K562 (cell line): ENCODE data around the gene SPATA25. TPM values are rescaled to one million over a fixed set of nuclear protein-coding genes. Genes with fewer than 3 reads are reported as not detected.

Experiments
- ESRRA ChIP-seq: fragments of 450-650 bp; IDR thresholded peaks from 2 replicates; pipeline ENCODE4 v1.6.1; 2014; ENCODE audit warnings: low read depth, mild to moderate bottlenecking, moderate library complexity, borderline replicate concordance
- SMARCA5 ChIP-seq: fragments of 450-650 bp; IDR thresholded peaks from 2 replicates; pipeline ENCODE4 v1.6.1; 2016
- ZNF384 ChIP-seq: IDR thresholded peaks from 2 replicates; pipeline ENCODE4 v1.6.1; 2012; ENCODE audit warnings: low read depth, low read length, improper control_type of control experiment
- ZNF436 ChIP-seq: fragments of 250-450, 450-650 bp; sonication (Bioruptor Pico); formaldehyde crosslinking; IDR thresholded peaks from 2 replicates; pipeline ENCODE4 v1.7.0; 2020; ENCODE audit warnings: mild to moderate bottlenecking
- ZNF57 ChIP-seq: fragments of 450-650 bp; formaldehyde crosslinking; IDR thresholded peaks from 2 replicates; pipeline ENCODE4 v1.4.0; 2020; ENCODE audit warnings: mild to moderate bottlenecking, moderate library complexity
- polyA plus RNA-seq, 8 experiments: library from polyadenylated mRNA; depleted of rRNA in 4 of 8; stranded (reverse) in 5 of 8; unstranded in 3 of 8; fragments of >200 nt; fragmentation: Nextera tagmentation in 2 of 8; fragmentation: Illumina TruSeq in 1 of 8; extraction: Ambion mirVana in 2 of 8; extraction: Trizol in 1 of 8; gene quantifications; 2 replicates each; pipeline versions ENCODE4 v1.2.1 to v1.2.3, GENCODE V29; 2011 to 2014; ENCODE audit warnings: inconsistent platforms in 1 of 8, missing spikeins in 1 of 8
- total RNA-seq, 7 experiments: library from RNA; depleted of rRNA in 6 of 7; stranded (reverse); fragments of >200 nt in 6 of 7; fragmentation: Illumina TruSeq in 2 of 7; extraction: Trizol in 2 of 7; gene quantifications; 2 replicates each; pipeline versions ENCODE4 v1.2.1 to v1.2.3, GENCODE V29; 2011 to 2021; ENCODE audit warnings: low replicate concordance in 1 of 7
- TF ChIP-seq, protein P1 (sequence below): IDR thresholded peaks from 3 replicates; pipeline ENCODE4 v1.6.1; 2011; ENCODE audit warnings: borderline replicate concordance, mild to moderate bottlenecking, moderate library complexity; ENCODE audit not compliant: insufficient read length; ENCODE audit errors: extremely low read depth
- TF ChIP-seq, protein P2 (sequence below): fragments of 450-650 bp; IDR thresholded peaks from 2 replicates; pipeline ENCODE4 v1.6.1; 2016; ENCODE audit warnings: mild to moderate bottlenecking

Gene SPATA25
- total and polyA plus RNA-seq, 9 of the 15 experiments (the other 6 are each of a cell fraction or from before 2014, with no cell fraction given), result 0.21 to 0.95 (median 0.53) TPM; not detected in 3

DNA sequence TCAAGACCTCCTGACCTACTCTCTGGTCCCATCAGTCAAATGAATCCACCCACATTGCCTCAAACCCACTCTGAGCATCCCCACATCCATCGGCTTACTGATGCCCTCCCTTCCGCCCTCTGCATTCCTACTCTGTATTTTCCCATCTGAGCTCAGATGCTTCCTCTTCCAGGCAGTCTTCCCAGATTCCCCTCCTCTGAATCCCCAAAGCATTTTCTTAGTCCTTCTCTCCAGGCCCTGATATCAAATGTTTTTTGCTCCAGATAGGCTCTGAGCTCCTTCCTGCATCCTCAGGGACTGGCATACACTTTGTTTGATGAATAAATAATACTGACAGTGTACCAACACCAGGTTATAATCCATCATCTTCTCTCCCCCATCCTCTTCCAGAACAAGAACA is 20.7 kb upstream of the SPATA25 start (continued):
- TF ChIP-seq, protein P1, sequence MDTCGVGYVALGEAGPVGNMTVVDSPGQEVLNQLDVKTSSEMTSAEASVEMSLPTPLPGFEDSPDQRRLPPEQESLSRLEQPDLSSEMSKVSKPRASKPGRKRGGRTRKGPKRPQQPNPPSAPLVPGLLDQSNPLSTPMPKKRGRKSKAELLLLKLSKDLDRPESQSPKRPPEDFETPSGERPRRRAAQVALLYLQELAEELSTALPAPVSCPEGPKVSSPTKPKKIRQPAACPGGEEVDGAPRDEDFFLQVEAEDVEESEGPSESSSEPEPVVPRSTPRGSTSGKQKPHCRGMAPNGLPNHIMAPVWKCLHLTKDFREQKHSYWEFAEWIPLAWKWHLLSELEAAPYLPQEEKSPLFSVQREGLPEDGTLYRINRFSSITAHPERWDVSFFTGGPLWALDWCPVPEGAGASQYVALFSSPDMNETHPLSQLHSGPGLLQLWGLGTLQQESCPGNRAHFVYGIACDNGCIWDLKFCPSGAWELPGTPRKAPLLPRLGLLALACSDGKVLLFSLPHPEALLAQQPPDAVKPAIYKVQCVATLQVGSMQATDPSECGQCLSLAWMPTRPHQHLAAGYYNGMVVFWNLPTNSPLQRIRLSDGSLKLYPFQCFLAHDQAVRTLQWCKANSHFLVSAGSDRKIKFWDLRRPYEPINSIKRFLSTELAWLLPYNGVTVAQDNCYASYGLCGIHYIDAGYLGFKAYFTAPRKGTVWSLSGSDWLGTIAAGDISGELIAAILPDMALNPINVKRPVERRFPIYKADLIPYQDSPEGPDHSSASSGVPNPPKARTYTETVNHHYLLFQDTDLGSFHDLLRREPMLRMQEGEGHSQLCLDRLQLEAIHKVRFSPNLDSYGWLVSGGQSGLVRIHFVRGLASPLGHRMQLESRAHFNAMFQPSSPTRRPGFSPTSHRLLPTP, result peak; percentile 38
- TF ChIP-seq SMARCA5 (peak; percentile 64; the same call in 1 of the 2 replicates), ZNF436 (CRISPR knock-in tag) (0 out of 2 replicates have a peak, but pooled peaks have one; percentile 46), ZNF384 (no peak), ZNF57 (CRISPR knock-in tag) (no peak), ESRRA (no peak)
- TF ChIP-seq, protein P2, sequence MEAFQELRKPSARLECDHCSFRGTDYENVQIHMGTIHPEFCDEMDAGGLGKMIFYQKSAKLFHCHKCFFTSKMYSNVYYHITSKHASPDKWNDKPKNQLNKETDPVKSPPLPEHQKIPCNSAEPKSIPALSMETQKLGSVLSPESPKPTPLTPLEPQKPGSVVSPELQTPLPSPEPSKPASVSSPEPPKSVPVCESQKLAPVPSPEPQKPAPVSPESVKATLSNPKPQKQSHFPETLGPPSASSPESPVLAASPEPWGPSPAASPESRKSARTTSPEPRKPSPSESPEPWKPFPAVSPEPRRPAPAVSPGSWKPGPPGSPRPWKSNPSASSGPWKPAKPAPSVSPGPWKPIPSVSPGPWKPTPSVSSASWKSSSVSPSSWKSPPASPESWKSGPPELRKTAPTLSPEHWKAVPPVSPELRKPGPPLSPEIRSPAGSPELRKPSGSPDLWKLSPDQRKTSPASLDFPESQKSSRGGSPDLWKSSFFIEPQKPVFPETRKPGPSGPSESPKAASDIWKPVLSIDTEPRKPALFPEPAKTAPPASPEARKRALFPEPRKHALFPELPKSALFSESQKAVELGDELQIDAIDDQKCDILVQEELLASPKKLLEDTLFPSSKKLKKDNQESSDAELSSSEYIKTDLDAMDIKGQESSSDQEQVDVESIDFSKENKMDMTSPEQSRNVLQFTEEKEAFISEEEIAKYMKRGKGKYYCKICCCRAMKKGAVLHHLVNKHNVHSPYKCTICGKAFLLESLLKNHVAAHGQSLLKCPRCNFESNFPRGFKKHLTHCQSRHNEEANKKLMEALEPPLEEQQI, result no peak
